WI38 (cell line): Measurements from ENCODE around the gene FGFRL1.

Source experiments
- H3K4me3 ChIP-seq: 2 replicates; pipeline ENCODE4 v1.5.1; 2011; ENCODE audit warnings: low read depth, mild to moderate bottlenecking, control low read depth, low read length
- TF ChIP-seq, protein P1 (sequence below): IDR thresholded peaks from 2 replicates; pipeline ENCODE4 v1.5.1; 2012; ENCODE audit warnings: low read depth, mild to moderate bottlenecking, control low read depth, low read length

The FGFRL1 gene

DNA sequence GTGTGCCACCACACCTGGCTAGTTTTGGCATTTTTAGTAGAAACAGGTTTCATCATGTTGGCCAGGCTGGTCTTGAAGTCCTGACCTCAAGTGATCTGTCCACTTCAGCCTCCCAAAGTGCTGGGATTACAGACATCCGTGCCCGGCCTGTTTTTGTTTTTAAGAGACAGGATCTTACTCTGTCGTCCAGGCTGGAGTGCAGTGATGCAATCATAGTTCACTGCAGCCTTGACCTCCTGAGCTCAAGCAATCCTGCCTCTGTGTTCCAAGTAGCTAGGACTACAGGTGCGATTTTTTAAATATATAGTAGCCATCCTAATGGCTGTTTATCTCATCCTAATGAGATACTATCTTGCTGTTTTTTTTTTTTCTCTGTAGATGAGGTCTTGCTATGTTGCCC, 54.3 kb downstream of the FGFRL1 start:
- TF ChIP-seq, protein P1, sequence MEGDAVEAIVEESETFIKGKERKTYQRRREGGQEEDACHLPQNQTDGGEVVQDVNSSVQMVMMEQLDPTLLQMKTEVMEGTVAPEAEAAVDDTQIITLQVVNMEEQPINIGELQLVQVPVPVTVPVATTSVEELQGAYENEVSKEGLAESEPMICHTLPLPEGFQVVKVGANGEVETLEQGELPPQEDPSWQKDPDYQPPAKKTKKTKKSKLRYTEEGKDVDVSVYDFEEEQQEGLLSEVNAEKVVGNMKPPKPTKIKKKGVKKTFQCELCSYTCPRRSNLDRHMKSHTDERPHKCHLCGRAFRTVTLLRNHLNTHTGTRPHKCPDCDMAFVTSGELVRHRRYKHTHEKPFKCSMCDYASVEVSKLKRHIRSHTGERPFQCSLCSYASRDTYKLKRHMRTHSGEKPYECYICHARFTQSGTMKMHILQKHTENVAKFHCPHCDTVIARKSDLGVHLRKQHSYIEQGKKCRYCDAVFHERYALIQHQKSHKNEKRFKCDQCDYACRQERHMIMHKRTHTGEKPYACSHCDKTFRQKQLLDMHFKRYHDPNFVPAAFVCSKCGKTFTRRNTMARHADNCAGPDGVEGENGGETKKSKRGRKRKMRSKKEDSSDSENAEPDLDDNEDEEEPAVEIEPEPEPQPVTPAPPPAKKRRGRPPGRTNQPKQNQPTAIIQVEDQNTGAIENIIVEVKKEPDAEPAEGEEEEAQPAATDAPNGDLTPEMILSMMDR, result no peak

GRCh38 chr4:1069394-1069793, 58.0 kb downstream of the FGFRL1 start:
- TF ChIP-seq, protein P1, result no peak
- no peak overlapping the region for H3K4me3 ChIP-seq

More for the DNA sequence above, 54.3 kb downstream of the FGFRL1 start:
- H3K4me3 ChIP-seq, result no peak overlapping the region

DNA sequence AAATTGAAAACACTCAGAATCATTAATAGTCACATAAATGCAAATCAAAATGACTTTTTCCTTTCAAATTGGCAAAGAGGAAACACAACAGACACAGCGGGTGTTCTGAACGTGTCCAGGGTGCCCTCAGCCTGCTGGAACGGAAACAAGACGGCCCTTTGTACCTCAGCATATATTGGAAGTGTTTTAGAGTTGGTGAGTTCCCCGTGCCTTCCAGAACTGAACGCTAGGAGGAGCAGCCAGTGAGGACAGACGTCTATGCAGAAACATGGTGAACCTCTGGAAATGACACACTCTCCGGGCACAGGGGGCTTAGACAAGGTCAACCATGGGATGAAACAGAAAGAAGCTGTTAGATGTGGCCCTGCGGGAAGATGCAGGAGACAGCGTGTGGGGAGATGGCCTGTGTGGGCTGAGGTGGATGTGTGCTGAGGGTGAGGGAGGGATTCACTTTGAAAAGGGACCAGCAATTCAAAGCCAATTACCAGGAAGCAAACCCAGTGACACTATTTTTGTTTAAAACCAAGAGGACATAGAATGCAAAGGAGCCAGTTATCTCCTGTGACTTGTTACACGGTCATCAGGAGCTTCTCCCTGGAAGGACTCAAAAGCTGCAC, 61.5 kb downstream of the FGFRL1 start:
- no peak overlapping the region for H3K4me3 ChIP-seq
- TF ChIP-seq, protein P1, result peak; percentile 92

DNA sequence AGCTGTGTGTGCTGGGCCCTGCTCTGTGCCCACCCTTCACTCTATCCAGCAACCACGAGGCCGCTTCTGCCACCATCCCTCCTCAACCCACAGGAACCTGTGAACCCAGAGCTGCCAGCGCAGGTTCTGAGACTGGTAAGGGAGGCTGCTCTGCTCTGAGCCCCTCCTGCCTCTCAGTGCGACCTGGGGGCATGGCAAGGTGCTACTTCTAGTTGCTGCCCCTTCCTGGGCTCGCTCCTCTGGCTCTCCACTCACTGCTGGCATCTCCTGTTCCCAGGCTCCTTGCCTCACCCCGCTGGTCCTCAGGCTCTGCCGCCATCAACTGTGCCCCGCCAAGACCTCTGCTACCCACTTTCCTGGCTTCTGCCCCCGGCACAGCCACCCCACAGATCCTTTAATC, 62.7 kb downstream of the FGFRL1 start:
- no peak overlapping the region for H3K4me3 ChIP-seq
- TF ChIP-seq, protein P1, result no peak

DNA sequence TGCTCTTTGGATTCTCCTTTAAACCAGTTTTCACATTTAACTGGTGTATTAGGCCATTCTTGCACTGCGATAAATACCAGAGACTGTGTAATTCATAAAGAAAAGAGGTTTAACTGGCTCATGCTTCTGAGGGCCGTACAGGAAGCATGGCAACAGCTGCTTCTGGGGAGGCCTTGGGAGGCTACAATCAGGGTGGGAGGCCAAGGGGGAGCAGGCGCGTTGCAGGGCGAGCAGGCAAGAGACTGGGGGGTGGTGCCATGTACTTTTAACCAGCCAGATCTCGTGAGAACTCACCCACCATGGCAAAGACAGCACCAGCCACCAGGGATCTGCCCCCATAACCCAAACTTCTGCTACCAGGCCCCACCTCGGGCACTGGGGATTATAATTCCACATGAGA, 63.8 kb downstream of the FGFRL1 start:
- TF ChIP-seq, protein P1, result no peak
- H3K4me3 ChIP-seq, result no peak overlapping the region

GRCh38 chr4:1075809-1076699, 64.6 kb downstream of the FGFRL1 start:
- TF ChIP-seq, protein P1, result no peak
- H3K4me3 ChIP-seq, result no peak overlapping the region
